GM21576 (cell line): ENCODE results near the gene TCHP.

Experiments used
- ATAC-seq: cut with Tn5 transposase; IDR thresholded peaks from one replicate; pipeline ENCODE4 v1.9.1; 2021; ENCODE audit warnings: mild to moderate bottlenecking, moderate library complexity; ENCODE audit not compliant: unreplicated experiment

TCHP gene

DNA sequence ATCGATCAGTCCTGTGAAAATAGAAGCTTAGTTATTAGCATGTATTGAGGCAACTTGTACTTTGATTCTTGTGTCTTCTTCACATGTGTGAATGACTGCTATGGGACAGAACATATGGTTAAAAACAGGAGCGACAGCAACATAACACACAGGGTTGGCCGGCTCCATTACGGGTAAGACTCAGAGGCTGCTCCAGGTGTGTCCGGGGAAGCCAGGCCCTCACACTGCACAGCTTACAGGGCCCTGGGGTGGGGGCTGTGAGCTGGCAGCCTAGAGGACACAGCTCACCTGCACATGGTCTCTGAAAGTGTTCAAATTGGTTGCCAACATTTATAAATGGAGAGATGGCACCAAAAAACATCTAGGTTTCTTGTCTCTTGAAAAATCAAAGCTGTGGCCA, 31.1 kb downstream of the TCHP start:
- ATAC-seq = no peak

DNA sequence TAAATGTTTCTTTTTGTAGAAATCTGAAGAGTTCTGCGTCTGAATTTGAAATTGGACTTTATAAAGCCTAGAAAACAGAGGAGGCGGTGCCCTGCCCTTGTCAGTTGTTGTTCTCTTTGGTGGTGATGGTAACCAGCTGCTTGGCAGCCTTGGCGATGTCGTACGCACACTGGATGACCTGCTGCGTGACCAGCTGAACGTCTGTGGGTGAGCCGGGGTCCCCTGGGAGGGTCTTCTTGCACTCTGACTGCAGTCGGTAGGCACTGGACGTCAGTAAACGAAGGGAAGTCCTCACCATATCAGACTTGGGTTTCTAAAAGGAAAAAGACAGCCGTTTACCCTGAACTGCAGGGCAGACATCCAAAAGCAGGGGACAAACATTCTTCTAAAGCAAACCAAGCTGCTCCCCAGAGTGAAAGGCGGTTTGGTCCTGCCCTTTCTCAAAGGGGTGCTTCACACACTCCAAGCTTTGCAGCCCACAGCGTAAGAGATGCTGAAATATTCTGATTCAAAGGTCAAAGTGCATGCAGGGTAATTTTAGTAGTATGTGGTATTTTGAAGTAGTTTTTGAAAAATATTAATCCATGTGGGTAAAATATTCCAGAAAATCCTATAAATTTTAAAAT, 32.9 kb downstream of the TCHP start:
- no peak for ATAC-seq

DNA sequence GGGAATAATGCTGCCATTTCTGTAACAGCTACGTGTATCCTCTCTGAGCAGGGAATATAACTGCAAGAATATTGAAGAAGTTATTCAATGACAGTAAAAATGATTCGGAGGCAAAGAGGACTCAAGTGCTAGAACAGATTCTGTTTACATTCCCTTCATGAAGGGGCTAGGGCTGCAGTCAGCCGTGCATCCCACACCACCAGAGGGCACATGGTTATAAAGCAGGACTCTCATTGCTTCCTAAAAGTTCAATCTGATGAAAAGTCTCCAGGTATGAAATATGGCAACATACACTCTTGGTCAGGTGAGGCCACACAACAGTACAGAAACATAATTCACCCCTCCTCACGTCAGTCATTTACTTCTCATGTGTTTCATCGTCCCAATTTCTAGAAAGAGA, 34.0 kb downstream of the TCHP start:
- ATAC-seq = no peak

DNA sequence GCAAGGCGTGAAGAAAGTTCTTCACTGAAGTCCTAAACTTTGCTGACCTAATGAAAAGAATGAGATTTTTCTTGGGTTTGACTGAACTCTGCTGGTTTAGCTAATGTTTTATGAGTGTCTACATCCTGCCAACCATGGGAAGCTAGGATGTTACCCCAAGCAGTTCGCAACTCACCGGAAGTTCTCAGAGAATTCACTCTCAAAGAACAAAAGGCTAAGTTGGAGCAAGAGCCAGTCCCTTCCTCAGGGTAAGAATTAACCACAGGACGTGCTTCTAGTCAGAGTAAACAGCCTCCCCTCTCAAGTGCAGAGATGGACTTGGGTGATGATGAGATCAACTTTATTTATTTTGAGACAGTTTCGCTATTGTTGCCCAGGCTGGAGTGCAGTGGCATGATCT, 37.3 kb downstream of the TCHP start:
- no peak for ATAC-seq

DNA sequence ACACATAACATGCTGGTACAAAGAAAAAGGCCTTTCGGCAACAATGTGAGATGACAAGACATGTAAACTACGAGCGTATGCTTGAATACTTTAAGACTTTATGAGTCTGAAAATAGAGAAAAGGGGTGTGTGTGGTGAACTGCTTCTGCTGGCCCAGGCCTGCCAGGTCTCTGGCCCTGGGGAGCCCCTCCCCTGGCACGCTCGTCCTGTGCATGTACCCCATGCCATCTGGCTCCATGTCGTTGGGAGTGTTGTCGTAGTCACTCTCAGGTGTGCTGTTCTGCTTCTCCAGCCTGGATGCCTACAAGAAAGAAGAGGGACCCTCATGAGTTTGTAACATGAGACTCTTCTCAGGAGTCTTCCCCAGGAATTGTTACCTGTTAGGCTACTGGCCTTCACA, 38.9 kb downstream of the TCHP start:
- ATAC-seq = no peak

DNA sequence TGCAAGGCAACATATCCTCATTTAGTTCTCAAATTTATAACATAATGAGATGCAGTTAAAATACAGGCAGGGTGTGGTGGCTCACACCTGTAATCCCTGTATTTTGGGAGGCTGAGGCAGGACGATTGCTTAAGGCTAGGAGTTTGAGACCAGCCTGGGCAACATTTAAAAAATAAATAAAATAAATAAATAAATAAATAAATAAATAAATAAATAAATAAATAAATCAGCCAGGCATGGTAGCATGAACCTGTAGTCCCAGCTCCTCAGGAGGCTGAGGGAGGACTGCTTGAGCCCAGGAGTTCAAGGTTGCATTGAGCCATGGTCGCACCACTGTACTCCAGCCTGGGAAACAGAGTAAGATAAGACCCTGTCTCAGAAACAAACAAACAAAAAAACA, 39.4 kb downstream of the TCHP start:
- ATAC-seq = no peak

DNA sequence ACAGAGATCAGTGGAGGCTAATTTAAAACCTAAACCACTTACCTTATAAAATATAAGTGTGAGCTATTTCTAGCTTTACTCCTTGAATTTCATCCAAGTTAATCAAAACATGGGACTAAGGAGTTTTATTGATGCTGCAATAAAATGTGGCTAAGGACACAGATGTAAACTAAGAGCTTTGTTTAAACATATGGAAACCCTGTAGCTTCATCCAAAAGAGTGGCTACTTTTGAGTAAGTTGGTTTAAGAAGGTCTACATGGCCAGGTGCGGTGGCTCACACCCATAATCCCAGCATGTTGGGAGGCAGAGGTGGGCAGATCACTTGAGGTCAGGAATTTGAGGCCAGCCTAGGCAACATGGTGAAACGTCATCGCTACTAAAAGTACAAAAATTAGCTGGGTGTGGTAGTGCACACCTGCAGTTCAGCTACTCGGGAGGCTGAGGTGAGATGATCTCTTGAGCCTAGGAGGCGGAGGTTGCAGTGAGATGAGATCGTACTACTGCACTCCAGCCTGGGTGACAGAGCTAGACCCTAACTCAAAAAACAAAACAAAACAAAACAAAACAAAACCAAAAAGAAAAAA, 40.4 kb downstream of the TCHP start:
- ATAC-seq = no peak

DNA sequence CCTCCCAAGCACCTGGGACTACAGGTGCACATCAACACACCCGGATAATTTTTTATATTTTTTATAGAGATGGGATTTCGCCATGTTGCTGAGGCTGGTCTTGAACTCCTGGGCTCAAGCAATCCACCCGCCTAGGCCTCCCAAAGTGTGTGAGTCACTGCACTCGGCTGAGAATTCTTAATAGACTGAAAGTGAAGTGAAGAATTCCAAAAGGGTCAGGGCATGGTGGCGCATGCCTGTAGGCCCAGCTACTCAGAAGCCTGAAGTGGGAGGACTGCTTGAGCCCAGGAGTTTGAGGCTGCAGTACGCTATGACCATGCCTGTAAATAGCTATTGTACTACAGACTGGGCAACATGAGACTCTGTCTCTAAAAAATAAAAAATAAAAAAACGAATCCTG, 43.7 kb downstream of the TCHP start:
- ATAC-seq = no peak

DNA sequence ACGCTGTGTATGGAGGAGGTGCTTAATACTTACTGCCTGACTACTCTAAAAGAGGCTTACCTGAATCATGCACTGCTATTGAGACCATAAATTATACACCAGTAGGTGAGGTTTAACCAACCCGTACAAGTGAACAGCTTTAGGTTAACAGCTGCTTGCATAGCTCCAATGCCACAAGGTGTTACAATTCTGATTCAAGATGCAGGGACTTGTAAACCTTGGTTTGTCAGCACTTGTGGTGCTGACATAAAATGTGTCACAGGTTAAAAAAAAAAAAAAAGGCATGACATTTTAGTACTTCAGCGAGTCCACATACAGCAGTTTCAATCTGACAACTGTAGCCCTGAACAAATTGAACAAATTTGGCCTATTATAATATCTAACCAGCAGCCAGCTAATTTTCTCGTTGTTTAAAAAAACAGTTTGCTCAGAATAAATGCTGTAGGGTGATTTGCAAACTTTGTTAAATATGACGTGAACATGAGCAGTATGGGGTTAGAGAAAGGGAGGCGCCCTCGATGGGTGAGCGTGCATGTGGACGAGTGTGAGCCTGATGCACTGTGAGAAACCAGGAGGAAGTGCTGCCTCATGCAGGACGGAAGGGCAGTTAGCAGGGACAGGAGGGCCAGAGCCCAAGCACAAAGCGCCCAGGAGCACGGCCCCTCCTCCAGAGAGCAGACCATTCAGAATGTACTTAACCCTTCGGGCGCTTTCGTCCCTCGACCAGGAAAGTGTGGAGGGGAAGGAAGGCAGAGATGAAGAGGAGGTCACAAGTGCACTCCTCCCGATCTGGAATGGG, 44.7 kb downstream of the TCHP start:
- ATAC-seq = no peak

DNA sequence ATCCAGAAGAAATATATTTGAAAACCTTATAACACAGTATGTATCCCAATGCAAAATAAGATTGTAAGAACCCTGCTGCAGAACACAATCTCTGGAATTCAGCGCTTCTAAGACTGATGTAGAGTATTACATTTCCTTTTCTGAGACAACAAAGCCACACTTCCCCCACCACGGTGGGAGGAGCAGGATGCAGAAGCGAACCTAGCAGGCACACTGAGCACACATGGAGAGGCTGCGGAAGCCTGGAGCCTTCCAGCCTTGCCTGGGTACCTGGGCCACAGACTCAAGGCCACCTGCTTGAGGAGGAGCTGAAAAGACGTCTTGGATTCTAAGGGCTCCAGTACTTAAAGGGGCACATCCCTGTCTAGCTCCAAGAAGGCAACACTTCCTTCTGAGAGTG, 46.4 kb downstream of the TCHP start:
- ATAC-seq = no peak

DNA sequence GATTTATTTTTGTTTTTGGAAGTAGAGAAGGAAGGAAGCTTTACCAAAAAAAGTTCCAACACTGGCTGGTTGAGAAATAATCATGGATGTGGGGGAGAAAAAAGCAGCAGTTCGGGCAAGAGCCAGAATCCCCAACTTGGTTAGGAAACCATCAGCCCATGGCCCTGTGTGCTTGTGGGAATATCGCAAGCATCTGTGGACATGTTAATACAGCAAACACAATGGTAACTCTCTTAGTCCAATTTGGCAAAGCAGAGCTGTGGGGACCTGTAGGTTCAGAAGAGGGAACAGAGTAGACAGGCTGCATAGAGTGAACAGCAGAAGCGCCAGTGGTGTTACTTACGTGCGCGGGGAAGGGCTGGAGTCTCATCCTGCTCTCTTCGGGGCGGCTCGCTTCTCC, 46.8 kb downstream of the TCHP start:
- ATAC-seq = no peak

DNA sequence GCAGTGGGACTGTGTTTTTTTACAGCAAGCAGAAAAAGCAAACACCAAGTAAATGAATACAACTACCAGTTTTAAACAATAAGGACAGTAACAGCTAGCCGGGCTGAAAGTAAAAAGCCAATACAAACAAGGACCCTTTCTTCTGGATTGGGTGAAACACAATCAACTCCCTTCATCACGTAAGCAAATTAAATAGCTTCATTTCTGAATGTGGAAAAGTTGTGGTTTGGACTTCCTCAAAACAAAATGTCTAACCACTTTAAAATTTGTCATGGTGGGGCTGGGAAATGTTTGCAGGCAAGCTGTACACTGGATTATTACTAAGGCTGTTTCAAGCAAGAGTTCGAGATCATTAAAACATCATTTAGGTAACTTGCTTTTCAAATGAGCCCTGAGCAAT, 47.4 kb downstream of the TCHP start:
- no peak for ATAC-seq

DNA sequence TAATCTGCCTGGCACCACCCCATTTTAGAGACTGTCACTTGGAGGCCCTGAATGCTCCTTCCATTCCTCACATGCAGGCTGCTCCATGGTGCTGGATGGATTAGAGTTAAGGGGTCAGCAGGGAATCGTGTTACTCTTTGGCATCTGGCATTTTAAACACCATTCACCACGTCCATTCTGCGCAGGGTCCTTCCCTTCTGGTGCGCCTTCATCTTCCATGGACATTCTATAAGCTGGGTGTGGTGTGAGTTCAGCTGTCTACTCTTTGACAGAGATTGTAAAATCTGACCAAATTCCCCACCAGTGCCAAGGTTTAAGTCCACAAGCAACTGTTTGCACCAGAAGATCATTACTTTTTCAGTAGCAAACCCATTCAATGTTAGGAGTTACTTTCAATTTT, 48.3 kb downstream of the TCHP start:
- no peak for ATAC-seq

DNA sequence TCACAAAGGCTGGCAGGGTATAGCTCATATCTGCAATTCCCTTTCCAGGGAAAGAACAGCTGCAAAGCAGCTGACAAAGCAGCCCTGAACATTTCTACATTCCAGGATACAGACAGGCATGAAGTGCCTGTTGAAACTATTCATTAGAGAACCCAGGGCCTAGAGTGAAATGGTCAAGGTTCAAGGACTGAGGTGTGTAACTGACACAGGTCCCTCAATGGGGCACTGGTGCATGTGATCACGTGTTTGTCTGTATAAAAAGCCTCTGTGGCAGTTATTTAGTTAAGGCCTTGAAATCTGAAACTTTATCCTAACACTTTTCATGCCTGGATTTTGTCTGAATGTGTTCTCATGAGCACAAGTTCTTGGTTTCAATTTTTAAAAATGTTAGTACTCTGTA, 49.0 kb downstream of the TCHP start:
- ATAC-seq = no peak

DNA sequence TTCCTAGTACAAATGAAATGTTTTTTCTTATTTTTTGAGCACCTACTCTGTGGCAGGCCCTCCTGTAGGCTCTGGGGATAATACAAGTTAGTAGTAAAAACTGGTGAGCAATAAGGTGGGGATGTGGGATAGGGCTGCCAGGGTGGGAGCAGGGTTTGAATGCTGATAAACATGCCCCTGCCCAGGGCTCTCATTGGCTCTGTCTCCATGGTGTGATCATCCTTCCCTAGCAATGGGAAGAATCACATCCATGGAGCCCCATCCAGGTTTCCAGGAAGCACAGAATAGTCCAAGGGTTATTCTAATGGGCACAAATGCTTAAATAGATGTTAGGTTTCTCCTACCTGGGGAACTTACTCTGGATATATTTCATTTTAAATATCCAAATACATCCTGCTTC, 50.6 kb downstream of the TCHP start:
- no peak for ATAC-seq

DNA sequence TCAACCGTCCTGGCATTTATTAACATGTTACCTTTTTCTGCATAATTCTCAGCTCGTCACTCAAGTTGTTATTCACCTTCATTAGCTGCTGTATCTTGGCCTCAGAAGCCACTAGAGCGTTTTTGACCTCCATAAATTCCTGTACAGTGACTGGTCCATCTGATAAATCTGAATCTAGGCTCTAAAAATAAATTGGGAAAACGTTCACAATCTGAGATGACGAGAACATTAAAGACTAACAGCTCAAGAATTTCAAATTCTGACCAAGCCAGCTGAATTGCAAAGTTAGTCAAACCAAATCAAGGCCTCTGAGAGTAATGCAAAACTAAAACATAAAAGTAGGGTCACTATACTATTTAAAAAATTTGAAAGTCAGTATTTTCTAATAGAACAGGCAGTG, 51.1 kb downstream of the TCHP start:
- ATAC-seq = no peak

DNA sequence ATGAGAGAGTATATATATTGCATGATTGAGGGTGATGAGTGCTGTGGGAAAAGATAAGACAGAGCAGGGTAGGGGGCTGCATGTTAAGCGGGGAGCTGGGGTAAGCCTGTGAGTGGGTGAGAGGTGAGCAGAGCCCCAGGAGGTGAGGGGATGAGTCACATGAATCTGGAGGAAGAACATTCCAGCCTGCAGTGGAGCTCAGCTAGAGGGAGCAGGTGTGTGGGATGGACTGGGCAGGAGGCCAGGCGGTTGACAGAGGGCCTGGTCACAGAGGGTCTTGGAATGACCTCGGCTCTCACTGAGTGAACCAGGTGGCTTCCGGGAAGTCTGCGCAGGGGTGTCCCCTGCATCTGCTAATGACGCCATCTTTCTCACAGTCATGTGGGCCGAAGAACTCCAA, 51.7 kb downstream of the TCHP start:
- no peak for ATAC-seq

DNA sequence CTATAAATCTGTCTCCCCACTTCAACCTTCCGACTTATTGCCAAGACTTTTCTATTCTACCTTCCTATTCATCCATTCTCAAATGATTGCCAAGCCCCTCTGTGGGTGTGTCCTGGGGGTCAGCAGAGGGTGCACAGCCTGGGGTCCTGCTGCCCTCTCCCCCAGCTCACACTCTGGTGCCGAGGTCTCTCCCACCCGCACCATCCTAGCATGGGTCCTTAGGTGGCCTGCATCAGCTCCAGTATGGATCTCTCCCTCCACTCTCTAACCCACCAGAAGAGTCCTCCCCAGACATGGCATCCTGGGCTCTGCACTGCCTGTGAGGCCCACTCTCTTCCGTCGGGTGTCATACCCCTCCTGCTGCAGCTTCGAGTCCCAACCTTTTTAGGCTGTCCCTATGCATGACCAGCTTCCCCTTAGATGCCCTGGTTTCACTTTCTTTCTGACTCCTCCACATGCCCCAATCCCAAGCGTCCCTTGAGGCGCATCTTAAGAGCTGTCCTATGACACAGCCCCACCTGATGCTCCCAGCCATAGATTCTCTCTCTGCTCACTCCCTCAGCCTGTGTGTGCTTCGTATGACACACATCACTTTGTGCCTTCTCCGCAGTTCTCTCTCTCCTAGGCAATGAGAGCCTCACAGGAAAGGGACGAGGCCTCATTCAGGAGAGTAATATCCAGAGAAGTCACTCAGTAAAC, 52.2 kb downstream of the TCHP start:
- no peak for ATAC-seq

DNA sequence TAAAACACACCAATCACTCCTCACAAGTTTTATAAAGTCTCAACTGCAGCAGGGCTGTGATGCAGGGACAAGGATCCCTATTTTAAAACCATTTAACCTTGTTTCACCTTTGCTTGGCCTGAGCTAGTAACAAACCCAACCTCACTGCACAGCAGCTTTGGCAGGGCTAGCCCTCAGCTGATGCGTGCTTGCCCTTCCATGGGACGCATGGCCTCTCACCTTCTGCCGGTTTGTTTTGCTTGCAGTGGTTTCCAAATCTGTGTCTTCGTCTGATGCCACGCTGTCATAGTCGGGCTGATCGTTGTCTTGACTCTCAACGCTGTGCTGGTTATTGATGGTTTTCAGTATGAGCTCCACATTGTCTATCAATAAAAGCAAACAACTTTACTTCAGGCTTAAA, 52.8 kb downstream of the TCHP start:
- no peak for ATAC-seq

DNA sequence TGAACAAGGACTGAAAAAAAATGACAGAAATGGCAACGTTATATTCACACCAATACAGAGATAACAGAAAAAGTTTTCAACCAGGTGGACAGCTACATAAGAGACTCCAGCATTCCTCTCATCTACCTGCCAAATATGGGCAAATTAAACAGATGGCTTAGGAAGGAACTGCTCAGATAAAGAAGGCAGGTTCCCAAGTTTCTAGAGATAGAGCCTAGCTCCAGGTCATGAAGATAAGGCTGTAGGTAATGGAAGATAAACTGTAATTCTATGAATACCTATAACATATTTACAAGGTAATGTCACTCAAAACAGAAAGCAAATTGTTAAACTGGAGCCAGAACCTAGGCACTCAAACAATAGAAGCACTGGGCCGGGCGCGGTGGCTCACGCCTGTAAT, 53.6 kb downstream of the TCHP start:
- no peak for ATAC-seq

DNA sequence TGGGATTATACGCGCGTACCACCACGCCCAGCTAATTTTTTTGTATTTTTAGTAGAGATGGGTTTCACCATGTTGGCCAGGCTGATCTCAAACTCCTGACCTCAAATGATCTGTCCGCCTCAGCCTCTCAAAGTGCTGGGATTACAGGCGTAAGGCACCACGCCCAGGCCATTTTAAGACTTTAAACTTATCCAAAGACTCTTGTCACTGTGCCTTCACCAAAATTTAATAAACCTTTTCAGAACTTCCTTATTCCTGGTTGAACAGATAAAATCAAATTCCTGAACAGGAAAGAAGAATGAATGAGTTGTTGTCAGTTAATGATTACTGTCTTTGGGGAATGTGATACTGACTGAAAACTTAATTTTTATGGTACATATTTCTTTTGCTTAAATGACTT, 58.3 kb downstream of the TCHP start:
- no peak for ATAC-seq
